ENCODE measurements around the gene RNF145. TPM values are rescaled to one million over a fixed set of nuclear protein-coding genes. Genes with fewer than 3 reads are reported as not detected.

The RNF145 gene
- total RNA-seq, 2 experiments from 2014 or later, result 83.7 to 94.4 TPM

DNA sequence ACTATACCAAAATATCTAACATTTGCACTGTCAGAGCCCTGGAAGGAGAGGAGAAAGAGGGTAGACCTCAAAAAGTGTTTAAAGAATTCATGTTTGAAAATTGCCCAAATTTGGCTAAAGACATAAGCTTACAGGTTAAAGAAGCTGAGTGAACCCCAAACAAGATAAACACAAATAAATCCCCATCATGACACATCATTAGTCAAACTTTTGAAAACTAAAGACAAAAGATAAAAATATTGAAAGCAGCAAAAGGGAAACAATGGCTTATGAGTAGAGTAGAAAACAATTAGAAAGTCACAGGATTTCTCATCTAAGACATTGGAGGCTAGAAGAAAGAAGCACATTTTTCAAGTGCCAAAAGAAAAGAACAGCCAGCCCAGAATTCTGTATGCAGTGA, 47.7 kb upstream of the RNF145 start:
- POLR2A ChIA-PET, result no interaction called here
- Mint-ChIP-seq H3K27ac (no peak overlapping the region), H3K4me1 (ENCODE audit: low read depth) (peaks cover 12% of the 10 kb centered on the region), H3K4me3 (no peak overlapping the region), H3K27me3 (no peaks in the 10 kb centered on the region), H3K9me3 (no peaks in the 10 kb centered on the region), H3K36me3 (ENCODE audit: low read depth) (no peaks in the 10 kb centered on the region)
- Histone ChIP-seq H3K4me1 (ENCODE audit: insufficient read depth, low read length) (peaks cover 6% of the 10 kb centered on the region), H3K9me3 (ENCODE audit: control insufficient read depth in 1 of 2, insufficient read depth in 1 of 2, low read length in 2 of 2) (no peaks in the 10 kb centered on the region), H3K36me3 (ENCODE audit: insufficient read depth, low read length) (no peaks in the 10 kb centered on the region), H3K4me3 (ENCODE audit: low read length) (no peak overlapping the region), H3K27me3 (ENCODE audit: control insufficient read depth in 1 of 2, insufficient read depth in 2 of 2, low read length in 2 of 2) (no peaks in the 10 kb centered on the region), H3K27ac (ENCODE audit: low read depth in 1 of 2, low read length in 2 of 2) (no peak overlapping the region)
- ATAC-seq (ENCODE audit: poor library complexity) (no peak), DNase-seq (no peak)
- CTCF ChIA-PET, result no interaction called here
- TF ChIP-seq, protein P1, sequence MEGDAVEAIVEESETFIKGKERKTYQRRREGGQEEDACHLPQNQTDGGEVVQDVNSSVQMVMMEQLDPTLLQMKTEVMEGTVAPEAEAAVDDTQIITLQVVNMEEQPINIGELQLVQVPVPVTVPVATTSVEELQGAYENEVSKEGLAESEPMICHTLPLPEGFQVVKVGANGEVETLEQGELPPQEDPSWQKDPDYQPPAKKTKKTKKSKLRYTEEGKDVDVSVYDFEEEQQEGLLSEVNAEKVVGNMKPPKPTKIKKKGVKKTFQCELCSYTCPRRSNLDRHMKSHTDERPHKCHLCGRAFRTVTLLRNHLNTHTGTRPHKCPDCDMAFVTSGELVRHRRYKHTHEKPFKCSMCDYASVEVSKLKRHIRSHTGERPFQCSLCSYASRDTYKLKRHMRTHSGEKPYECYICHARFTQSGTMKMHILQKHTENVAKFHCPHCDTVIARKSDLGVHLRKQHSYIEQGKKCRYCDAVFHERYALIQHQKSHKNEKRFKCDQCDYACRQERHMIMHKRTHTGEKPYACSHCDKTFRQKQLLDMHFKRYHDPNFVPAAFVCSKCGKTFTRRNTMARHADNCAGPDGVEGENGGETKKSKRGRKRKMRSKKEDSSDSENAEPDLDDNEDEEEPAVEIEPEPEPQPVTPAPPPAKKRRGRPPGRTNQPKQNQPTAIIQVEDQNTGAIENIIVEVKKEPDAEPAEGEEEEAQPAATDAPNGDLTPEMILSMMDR (IDR thresholded peaks at IDR 0.05), result no peak
- intact Hi-C loops (cut with DNase I, micrococcal nuclease), result no loop called here

DNA sequence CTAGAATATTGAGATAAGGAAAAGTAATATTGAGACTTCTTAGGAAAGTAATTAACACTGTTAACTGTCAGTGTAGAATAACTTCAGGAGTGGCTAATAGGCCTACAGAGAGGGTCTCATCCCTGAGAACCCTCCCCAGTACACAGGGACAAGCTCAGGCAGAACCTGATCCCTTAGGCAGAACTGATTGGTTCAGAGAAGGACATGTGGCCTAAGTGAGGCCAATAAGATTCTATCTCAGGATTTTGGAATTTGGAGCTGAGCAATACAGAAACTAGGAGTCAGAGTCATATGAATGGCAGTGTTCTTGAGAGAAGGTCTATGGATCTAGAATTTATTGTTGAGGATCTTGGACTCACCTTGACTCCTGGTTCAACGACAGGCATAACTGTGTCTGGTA, 42.8 kb upstream of the RNF145 start:
- Histone ChIP-seq H3K27ac (ENCODE audit: low read depth in 1 of 2, low read length in 2 of 2) (no peak overlapping the region), H3K4me3 (ENCODE audit: low read length) (no peak overlapping the region), H3K27me3 (ENCODE audit: control insufficient read depth in 1 of 2, insufficient read depth in 2 of 2, low read length in 2 of 2) (no peaks in the 10 kb centered on the region), H3K36me3 (ENCODE audit: insufficient read depth, low read length) (no peaks in the 10 kb centered on the region), H3K4me1 (ENCODE audit: insufficient read depth, low read length) (no peaks in the 10 kb centered on the region), H3K9me3 (ENCODE audit: control insufficient read depth in 1 of 2, insufficient read depth in 1 of 2, low read length in 2 of 2) (no peaks in the 10 kb centered on the region)
- no peaks in the 10 kb centered on the region for H3K9me3 Mint-ChIP-seq
- intact Hi-C loops (cut with DNase I, micrococcal nuclease), result no loop called here
- no peaks in the 10 kb centered on the region for H3K36me3 Mint-ChIP-seq (ENCODE audit: low read depth)
- ATAC-seq (ENCODE audit: poor library complexity) (no peak), DNase-seq (no peak)
- H3K27ac Mint-ChIP-seq, result no peak overlapping the region
- ChIA-PET CTCF (no interaction called here), POLR2A (no interaction called here)
- H3K27me3 Mint-ChIP-seq, result peaks cover 5% of the 10 kb centered on the region
- no peak overlapping the region for H3K4me3 Mint-ChIP-seq
- TF ChIP-seq, protein P1 (IDR thresholded peaks at IDR 0.05), result no peak
- H3K4me1 Mint-ChIP-seq (ENCODE audit: low read depth), result no peaks in the 10 kb centered on the region

DNA sequence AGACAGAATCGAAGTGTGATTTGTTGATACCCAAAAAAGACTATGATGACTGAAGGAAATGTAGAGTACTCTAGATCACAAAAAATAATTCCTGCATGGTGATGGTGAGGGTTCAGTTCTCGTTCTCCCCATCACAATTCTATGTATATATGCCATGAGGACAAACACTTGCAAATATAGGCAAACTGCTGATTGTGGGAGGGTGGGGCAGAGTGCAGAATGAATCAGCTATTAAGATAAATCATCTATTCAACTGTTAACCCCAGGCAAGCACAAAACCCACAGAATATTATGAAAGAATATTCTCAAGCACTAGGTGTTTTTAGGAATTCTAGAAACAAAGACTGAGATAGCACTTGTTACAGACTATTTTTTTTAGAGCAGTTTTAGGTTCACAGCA, 39.8 kb upstream of the RNF145 start:
- no peaks in the 10 kb centered on the region for H3K9me3 ChIP-seq (ENCODE audit: control insufficient read depth in 1 of 2, insufficient read depth in 1 of 2, low read length in 2 of 2)
- no peak overlapping the region for H3K4me3 ChIP-seq (ENCODE audit: low read length)
- Mint-ChIP-seq H3K27me3 (peaks cover 5% of the 10 kb centered on the region), H3K27ac (no peak overlapping the region), H3K9me3 (no peaks in the 10 kb centered on the region), H3K4me1 (ENCODE audit: low read depth) (no peaks in the 10 kb centered on the region), H3K4me3 (no peak overlapping the region), H3K36me3 (ENCODE audit: low read depth) (no peaks in the 10 kb centered on the region)
- ChIA-PET POLR2A (interaction anchor here (0.6 kb wide), 1 partner anchor 116 kb away, joined by 3 read pairs; no protein-coding TSS in a partner anchor), CTCF (no interaction called here)
- no peak overlapping the region for H3K27ac ChIP-seq (ENCODE audit: low read depth in 1 of 2, low read length in 2 of 2)
- ATAC-seq (ENCODE audit: poor library complexity) (no peak), DNase-seq (no peak)
- TF ChIP-seq, protein P1 (IDR thresholded peaks at IDR 0.05), result no peak
- H3K4me1 ChIP-seq (ENCODE audit: insufficient read depth, low read length), result no peaks in the 10 kb centered on the region
- intact Hi-C loops (cut with DNase I, micrococcal nuclease), result no loop called here
- no peaks in the 10 kb centered on the region for H3K36me3 ChIP-seq (ENCODE audit: insufficient read depth, low read length)
- H3K27me3 ChIP-seq (ENCODE audit: control insufficient read depth in 1 of 2, insufficient read depth in 2 of 2, low read length in 2 of 2), result no peaks in the 10 kb centered on the region
